ENCODE measurements around the gene RILPL2.

RILPL2 gene

DNA sequence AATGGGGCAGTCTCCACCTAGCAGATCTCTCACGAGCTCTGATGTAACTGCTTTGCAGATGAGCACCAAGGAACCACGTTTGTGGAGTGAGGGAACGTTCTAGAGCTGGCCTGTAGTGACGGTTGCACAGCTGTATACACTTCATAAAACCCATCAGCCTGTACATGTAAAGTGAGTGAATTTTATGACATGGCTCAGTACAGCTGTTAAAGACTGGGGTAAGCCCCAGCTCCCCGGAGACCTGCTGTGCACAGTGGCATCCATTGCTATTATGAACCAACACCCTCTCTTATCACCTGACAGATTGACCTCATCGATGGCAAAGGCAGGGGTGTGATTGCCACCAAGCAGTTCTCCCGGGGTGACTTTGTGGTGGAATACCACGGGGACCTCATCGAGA, 31.9 kb downstream of the RILPL2 start:
- DNase-seq (ENCODE audit: extremely low spot score) = no peak
- POLR2A ChIA-PET = interaction anchor here (0.9 kb wide), 1 partner anchor 32 kb away, joined by 3 read pairs; the partner anchor contains the start of gene RILPL2
- CTCF ChIA-PET = interaction anchor here (1.1 to 1.4 kb wide), 3 partner anchors 13 to 177 kb away, joined by 3 read pairs; no protein-coding TSS in a partner anchor
- TF ChIP-seq, protein P1, sequence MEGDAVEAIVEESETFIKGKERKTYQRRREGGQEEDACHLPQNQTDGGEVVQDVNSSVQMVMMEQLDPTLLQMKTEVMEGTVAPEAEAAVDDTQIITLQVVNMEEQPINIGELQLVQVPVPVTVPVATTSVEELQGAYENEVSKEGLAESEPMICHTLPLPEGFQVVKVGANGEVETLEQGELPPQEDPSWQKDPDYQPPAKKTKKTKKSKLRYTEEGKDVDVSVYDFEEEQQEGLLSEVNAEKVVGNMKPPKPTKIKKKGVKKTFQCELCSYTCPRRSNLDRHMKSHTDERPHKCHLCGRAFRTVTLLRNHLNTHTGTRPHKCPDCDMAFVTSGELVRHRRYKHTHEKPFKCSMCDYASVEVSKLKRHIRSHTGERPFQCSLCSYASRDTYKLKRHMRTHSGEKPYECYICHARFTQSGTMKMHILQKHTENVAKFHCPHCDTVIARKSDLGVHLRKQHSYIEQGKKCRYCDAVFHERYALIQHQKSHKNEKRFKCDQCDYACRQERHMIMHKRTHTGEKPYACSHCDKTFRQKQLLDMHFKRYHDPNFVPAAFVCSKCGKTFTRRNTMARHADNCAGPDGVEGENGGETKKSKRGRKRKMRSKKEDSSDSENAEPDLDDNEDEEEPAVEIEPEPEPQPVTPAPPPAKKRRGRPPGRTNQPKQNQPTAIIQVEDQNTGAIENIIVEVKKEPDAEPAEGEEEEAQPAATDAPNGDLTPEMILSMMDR (IDR thresholded peaks at IDR 0.05; ENCODE audit: control extremely low read depth, extremely low read depth, low read depth, missing control alignments) = no peak

DNA sequence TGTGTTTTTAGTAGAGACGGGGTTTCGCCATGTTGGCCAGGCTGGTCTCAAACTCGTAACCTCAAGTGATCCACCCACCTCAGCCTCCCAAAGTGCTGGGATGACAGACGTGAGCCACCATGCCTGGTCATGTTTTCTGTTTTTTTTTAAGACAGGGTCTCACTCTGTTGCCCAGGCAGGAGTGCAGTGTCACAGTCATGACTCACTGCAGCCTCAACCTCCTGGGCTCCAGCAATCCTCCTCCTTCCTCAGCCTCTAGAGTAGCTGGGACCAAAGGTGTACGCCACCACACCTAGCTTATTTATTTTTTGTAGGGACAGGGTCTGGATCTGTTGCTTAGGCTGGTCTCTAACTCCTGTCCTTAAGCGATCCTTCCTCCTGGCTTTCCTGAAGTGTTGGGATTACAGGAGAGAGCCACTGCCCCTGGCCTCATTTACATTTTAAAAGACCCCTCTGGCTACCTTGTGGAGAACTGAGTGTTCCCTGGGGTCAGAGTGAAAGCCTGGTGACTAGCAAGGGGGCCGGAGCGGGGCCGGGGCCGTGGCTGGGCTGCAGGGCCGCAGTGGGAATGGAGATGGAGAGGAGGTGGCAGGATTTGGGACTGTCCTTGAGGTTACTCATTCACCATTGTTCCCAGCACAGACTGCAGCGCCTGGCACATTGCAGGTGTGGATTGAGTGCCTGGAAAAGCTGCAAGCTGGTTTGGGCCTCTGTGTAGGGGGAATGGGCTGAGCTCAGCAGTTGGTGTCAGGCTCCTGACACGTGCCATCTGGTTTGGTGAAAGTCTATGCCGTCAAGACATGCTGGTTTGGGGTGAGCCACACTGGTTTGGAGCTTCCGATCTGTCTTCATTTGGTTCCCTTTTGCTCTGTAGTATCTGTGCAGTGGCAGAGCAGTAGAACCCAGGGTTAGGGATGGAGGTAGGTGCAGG, 34.5 kb downstream of the RILPL2 start:
- ChIA-PET CTCF (no interaction called here), POLR2A (no interaction called here)
- no peak for DNase-seq (ENCODE audit: extremely low spot score)
- TF ChIP-seq, protein P1 (IDR thresholded peaks at IDR 0.05; ENCODE audit: control extremely low read depth, extremely low read depth, low read depth, missing control alignments) = no peak

GRCh38 chr12:123399255-123399617, 37.2 kb downstream of the RILPL2 start:
- ChIA-PET CTCF (no interaction called here), POLR2A (no interaction called here)

DNA sequence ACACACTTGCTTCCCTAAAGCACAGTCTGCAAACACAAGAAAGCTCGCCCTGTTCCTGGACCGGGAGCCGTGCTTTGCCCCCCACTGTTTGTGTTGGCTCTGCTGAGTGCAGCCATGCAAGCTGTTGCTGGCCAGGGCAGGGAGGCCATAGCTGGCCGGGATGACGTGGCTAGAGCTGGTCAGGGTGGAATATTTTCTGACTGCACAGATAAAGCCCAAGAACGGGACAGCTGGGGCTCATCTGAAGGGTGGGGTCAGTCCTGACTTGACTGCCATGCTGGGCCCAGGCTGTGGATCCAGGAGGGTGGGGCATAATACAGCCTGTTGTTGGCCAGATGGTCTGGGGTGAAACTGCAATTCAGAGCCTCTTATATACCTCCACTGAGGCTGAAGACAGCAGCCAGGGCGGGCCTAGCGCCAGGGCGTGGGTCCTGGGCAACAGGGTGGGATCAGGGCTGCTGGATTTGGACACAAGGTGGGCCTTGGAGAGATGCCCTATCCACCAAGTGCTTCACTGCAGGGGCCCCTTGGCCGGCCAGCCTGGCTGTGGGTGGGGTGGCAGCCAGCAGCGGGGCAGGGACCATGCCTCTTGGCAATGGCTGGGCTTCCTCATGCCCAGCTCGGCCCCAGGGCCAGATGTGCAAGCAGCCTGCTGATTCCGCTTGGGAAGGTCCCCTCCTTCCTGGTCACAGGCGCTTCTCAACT, 37.8 kb downstream of the RILPL2 start:
- ChIA-PET CTCF (no interaction called here), POLR2A (no interaction called here)
- TF ChIP-seq, protein P1 (IDR thresholded peaks at IDR 0.05; ENCODE audit: control extremely low read depth, extremely low read depth, low read depth, missing control alignments) = no peak
- DNase-seq (ENCODE audit: extremely low spot score) = no peak

More at GRCh38 chr12:123399255-123399617, 37.2 kb downstream of the RILPL2 start:
- TF ChIP-seq, protein P1 (IDR thresholded peaks at IDR 0.05; ENCODE audit: control extremely low read depth, extremely low read depth, low read depth, missing control alignments) = no peak
- no peak for DNase-seq (ENCODE audit: extremely low spot score)

- ChIA-PET CTCF (no interaction called here), POLR2A (no interaction called here)
- TF ChIP-seq, protein P1 (IDR thresholded peaks at IDR 0.05; ENCODE audit: control extremely low read depth, extremely low read depth, low read depth, missing control alignments) = no peak
- DNase-seq (ENCODE audit: extremely low spot score) = no peak
Measured at GRCh38 chr12:123398177-123398549, 38.3 kb downstream of the RILPL2 start.

- CTCF ChIA-PET = interaction anchor here (0.9 to 1.9 kb wide), 2 partner anchors 9 to 15 kb away, joined by 3 to 6 read pairs; no protein-coding TSS in a partner anchor
- POLR2A ChIA-PET = interaction anchor here (0.6 kb wide), 1 partner anchor 13 kb away, joined by 3 read pairs; the partner anchor contains the start of gene KMT5A
Measured at GRCh38 chr12:123397400-123397799, 39.1 kb downstream of the RILPL2 start.

More at GRCh38 chr12:123397400-123397799, 39.1 kb downstream of the RILPL2 start:
- TF ChIP-seq, protein P1 (IDR thresholded peaks at IDR 0.05; ENCODE audit: control extremely low read depth, extremely low read depth, low read depth, missing control alignments) = no peak
- no peak for DNase-seq (ENCODE audit: extremely low spot score)
